ENCODE data around the gene PSMB3. TPM values are rescaled to one million over a fixed set of nuclear protein-coding genes. Genes with fewer than 3 reads are reported as not detected.

Gene PSMB3
- polyA plus RNA-seq, 3 donors: 315 to 689 (median 625) TPM

DNA sequence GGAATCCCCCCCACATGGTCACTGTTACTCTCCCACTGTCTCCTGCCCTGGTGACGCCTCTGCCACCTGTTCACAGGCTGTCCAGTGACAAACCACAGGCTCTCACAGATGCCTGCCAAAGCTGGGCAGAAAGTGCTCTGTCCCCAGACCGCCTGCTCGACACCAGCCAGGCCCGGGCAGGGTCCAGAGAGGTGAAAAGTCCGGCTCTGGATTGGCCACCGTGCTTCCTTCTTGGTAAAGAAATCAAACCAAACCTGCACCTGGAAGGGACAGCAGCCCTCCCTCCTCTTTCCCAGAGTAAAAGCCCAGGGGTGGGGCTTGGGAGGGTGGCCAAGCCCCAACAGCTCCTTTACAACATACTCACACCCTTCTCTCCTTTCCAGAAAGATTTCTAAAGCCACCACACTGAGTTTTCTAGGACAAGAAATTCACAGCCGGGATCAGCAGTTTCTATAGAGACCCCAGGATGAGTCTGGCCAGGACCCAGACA, 10.6 kb upstream of the PSMB3 start:
- Histone ChIP-seq H3K4me1 (ENCODE audit: control insufficient read depth in 1 of 2, insufficient read depth in 2 of 2, low read length in 2 of 2) (peaks cover 6 to 10% of the 10 kb centered on the region in 2 donors), H3K27ac (ENCODE audit: low read depth in 1 of 2, low read length in 2 of 2) (no peak overlapping the region), H3K4me2 (replicated peaks; ENCODE audit: extremely low read depth, low read length, poor library complexity, severe bottlenecking) (no peak overlapping the region), H3K79me2 (ENCODE audit: insufficient read depth, low read length) (no peaks in the 10 kb centered on the region), H3K4me3 (replicated peaks in 1 of 3; ENCODE audit: low read depth in 2 of 3, low read length in 3 of 3) (no peak overlapping the region), H3K36me3 (replicated peaks in 1 of 2; ENCODE audit: control insufficient read depth in 1 of 2, insufficient read depth in 2 of 2, low read length in 2 of 2) (no peaks in the 10 kb centered on the region), H2AFZ (ENCODE audit: insufficient read depth, low read depth, low read length, poor library complexity, severe bottlenecking) (no peak overlapping the region), H3K9me3 (replicated peaks in 1 of 2; ENCODE audit: control insufficient read depth in 1 of 2, insufficient read depth in 1 of 2, low read length in 2 of 2) (no peaks in the 10 kb centered on the region), H4K20me1 (ENCODE audit: insufficient read depth, low read length) (no peaks in the 10 kb centered on the region), H3K9ac (ENCODE audit: insufficient read depth, low read length, poor library complexity, severe bottlenecking) (no peak overlapping the region), H3K27me3 (ENCODE audit: control insufficient read depth in 2 of 2, insufficient read depth in 2 of 2, low read length in 2 of 2) (peaks cover 6 to 23% of the 10 kb centered on the region in 2 donors)
- DNase-seq: no peak
- peaks cover 3 to 5% of the 10 kb centered on the region in 2 donors for H3K36me3 Mint-ChIP-seq
- intact Hi-C loops (cut with micrococcal nuclease): no loop called here
- 86% methylated on average over 5 of the region's 7 CpGs for whole genome bisulfite sequencing (ENCODE audit: insufficient coverage)
- peaks cover 12% of the 10 kb centered on the region for H3K4me1 Mint-ChIP-seq
- H3K27ac Mint-ChIP-seq: peak overlapping the region in 1 of 7 donors; percentile 47
- H3K4me3 Mint-ChIP-seq: no peak overlapping the region
- H3K27me3 Mint-ChIP-seq (ENCODE audit: low read depth in 3 of 3): peaks cover 45 to 68% (median 46%) of the 10 kb centered on the region in 3 donors
- no peak for TF ChIP-seq CTCF (IDR thresholded peaks at IDR 0.05)
- peaks cover 0 to 7% (median 2%) of the 10 kb centered on the region in 7 donors for H3K9me3 Mint-ChIP-seq

GRCh38 chr17:38742411-38743308, 9.9 kb upstream of the PSMB3 start:
- no peak overlapping the region for H3K27ac ChIP-seq (ENCODE audit: low read depth in 1 of 2, low read length in 2 of 2)
- Mint-ChIP-seq H3K27ac (no peak overlapping the region), H3K4me3 (no peak overlapping the region), H3K4me1 (peaks cover 14% of the 10 kb centered on the region), H3K9me3 (peaks cover 0 to 8% (median 2%) of the 10 kb centered on the region in 7 donors), H3K27me3 (ENCODE audit: low read depth in 3 of 3) (peaks cover 48 to 72% (median 48%) of the 10 kb centered on the region in 3 donors), H3K36me3 (peaks cover 3 to 5% of the 10 kb centered on the region in 2 donors)
- no peak for TF ChIP-seq CTCF (IDR thresholded peaks at IDR 0.05)
- no peak for DNase-seq
- peaks cover 12 to 17% of the 10 kb centered on the region in 2 donors for H3K4me1 ChIP-seq (ENCODE audit: control insufficient read depth in 1 of 2, insufficient read depth in 2 of 2, low read length in 2 of 2)
- intact Hi-C loops (cut with micrococcal nuclease): no loop called here
- H3K79me2 ChIP-seq (ENCODE audit: insufficient read depth, low read length): no peaks in the 10 kb centered on the region
- H3K36me3 ChIP-seq (replicated peaks in 1 of 2; ENCODE audit: control insufficient read depth in 1 of 2, insufficient read depth in 2 of 2, low read length in 2 of 2): no peaks in the 10 kb centered on the region
- no peak overlapping the region for H3K9ac ChIP-seq (ENCODE audit: insufficient read depth, low read length, poor library complexity, severe bottlenecking)
- no peak overlapping the region for H3K4me2 ChIP-seq (replicated peaks; ENCODE audit: extremely low read depth, low read length, poor library complexity, severe bottlenecking)
- no peaks in the 10 kb centered on the region for H4K20me1 ChIP-seq (ENCODE audit: insufficient read depth, low read length)
- WGBS (ENCODE audit: insufficient coverage): 73% methylated on average over 19 of the region's 22 CpGs
- no peak overlapping the region for H2AFZ ChIP-seq (ENCODE audit: insufficient read depth, low read depth, low read length, poor library complexity, severe bottlenecking)
- H3K4me3 ChIP-seq (replicated peaks in 1 of 3; ENCODE audit: low read depth in 2 of 3, low read length in 3 of 3): no peak overlapping the region
- no peaks in the 10 kb centered on the region for H3K9me3 ChIP-seq (replicated peaks in 1 of 2; ENCODE audit: control insufficient read depth in 1 of 2, insufficient read depth in 1 of 2, low read length in 2 of 2)
- H3K27me3 ChIP-seq (ENCODE audit: control insufficient read depth in 2 of 2, insufficient read depth in 2 of 2, low read length in 2 of 2): peaks cover 11 to 28% of the 10 kb centered on the region in 2 donors

All from CD14-positive monocyte (primary cell).